ENCODE results near the gene CCSER1.
"Not testable (repeated sequence)": the region's sequence is repeated elsewhere in the genome, so short reads cannot be mapped to it uniquely, and the experiment has no call there.

CCSER1 gene

DNA sequence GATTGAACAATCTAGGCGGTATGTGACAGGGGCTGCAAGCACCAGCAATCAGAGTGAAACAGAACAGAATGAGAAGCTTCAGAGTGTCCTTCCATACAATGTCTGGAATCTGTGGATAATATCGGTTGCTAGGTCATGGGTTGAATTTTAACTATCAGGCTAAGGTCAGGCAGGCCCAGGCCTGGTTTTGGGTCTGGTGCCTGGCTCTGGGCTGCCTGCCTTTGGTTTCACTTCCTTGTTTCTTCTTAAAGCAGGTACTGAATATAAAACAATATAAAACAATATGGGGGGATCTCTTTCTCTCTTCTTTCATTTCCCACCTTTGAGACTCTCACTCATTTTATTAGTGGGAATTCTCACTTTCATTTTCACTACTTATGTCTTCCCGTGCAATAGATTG, 962.0 kb downstream of the CCSER1 start:
- in situ Hi-C loops (cut with HindIII; ENCODE audit: low sequenced_read_pairs) = no loop called here
- no peak overlapping the region for H3K4me3 ChIP-seq (ENCODE audit: low read depth, low read length)
- DNase-seq (ENCODE audit: low read depth, low spot score) = no peak
- TF ChIP-seq, protein P1, sequence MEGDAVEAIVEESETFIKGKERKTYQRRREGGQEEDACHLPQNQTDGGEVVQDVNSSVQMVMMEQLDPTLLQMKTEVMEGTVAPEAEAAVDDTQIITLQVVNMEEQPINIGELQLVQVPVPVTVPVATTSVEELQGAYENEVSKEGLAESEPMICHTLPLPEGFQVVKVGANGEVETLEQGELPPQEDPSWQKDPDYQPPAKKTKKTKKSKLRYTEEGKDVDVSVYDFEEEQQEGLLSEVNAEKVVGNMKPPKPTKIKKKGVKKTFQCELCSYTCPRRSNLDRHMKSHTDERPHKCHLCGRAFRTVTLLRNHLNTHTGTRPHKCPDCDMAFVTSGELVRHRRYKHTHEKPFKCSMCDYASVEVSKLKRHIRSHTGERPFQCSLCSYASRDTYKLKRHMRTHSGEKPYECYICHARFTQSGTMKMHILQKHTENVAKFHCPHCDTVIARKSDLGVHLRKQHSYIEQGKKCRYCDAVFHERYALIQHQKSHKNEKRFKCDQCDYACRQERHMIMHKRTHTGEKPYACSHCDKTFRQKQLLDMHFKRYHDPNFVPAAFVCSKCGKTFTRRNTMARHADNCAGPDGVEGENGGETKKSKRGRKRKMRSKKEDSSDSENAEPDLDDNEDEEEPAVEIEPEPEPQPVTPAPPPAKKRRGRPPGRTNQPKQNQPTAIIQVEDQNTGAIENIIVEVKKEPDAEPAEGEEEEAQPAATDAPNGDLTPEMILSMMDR (IDR thresholded peaks at IDR 0.05; ENCODE audit: low read depth, low read length) = no peak

DNA sequence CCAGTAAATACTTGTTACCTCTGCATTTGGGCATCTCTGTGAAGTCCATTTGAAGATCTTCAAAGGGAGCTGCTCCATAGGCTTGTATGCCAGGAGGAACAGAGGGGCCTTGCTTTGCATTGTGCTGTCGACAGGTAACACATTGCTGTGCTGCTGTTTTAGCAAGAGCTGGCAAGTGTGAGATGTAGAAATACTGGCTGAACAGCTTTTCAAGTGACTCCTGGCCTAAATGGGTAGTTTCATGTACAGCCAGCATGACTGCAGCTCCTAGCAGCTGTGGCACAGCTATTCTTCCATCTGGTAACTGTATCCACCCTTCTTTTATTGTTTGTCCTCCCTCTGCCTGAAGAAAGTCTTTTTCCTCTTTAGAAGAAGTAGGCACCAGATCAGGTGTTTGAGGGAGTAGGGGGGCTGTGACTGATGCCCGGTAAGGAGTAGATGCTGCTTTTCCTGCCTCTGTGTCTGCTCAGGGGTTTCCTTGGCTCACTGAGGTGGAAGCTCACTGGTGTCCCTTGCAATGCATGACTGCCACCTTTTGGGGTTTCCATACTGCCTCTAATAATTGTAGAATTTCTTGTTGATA, 965.3 kb downstream of the CCSER1 start:
- TF ChIP-seq, protein P1 (IDR thresholded peaks at IDR 0.05; ENCODE audit: low read depth, low read length) = no peak
- no peak overlapping the region for H3K4me3 ChIP-seq (ENCODE audit: low read depth, low read length)
- DNase-seq (ENCODE audit: low read depth, low spot score) = no peak
- in situ Hi-C loops (cut with HindIII; ENCODE audit: low sequenced_read_pairs) = no loop called here

DNA sequence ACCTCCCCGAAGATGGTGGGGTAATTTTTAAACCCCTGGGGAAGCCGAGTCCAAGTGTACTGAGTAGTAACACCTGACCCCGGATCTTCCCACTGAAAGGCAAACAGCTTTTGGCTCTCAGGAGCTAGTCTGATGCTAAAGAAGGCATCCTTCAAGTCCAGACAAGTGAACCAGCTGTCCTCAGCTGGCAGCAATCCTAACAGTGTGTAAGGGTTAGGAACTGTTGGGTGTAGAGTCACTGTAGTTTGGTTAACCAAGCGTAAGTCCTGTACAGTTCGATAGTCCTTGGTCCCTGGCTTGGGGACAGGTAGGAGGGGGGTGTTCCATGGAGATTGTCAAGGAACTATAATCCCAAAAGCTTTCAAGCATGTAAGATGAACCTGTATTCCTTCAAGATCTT, 967.0 kb downstream of the CCSER1 start:
- DNase-seq (ENCODE audit: low read depth, low spot score); H3K4me3 ChIP-seq (ENCODE audit: low read depth, low read length); in situ Hi-C loops (cut with HindIII; ENCODE audit: low sequenced_read_pairs): not testable (repeated sequence)

DNA sequence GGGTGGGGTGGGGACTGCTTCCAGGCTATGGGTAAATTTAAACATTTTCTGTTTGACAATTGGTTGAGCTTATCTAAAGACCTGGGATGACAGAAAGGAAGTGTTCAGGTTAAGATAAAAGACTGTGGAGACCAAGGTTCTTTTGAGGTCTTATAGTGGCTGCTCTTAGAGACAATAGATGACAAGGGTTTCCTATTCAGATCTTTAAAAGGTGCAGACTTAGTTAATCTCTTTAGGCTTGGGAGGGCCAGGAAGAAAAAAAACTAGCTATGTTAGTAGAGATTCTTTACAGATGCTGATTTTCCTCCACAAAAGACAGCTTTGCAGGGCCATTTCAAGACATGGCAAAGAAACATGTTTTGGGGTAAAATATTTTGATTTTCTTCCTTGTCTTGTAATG, 972.5 kb downstream of the CCSER1 start:
- TF ChIP-seq, protein P1 (IDR thresholded peaks at IDR 0.05; ENCODE audit: low read depth, low read length) = no peak
- no peak overlapping the region for H3K4me3 ChIP-seq (ENCODE audit: low read depth, low read length)
- in situ Hi-C loops (cut with HindIII; ENCODE audit: low sequenced_read_pairs) = no loop called here
- no peak for DNase-seq (ENCODE audit: low read depth, low spot score)

DNA sequence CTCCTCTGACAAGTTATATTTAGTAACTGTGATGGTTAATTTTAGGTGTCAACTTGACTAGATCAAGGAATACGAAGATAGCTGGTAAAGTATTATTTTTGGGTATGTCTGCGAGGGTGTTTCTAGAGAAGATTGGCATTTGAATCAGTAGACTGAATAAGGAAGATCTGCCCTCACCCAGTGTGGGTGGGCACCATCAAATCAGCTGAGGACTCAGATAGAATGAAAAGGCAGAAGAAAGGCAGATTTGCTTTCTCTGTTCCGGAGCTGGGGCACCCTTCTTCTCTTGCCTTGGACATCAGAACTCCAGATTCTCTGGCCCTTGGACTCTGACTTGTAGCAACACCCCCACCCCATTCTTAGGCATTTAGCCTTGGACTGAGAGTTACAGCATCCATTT, 981.6 kb downstream of the CCSER1 start:
- TF ChIP-seq, protein P1 (IDR thresholded peaks at IDR 0.05; ENCODE audit: low read depth, low read length) = no peak
- no peak for DNase-seq (ENCODE audit: low read depth, low spot score)
- in situ Hi-C loops (cut with HindIII; ENCODE audit: low sequenced_read_pairs) = no loop called here
- H3K4me3 ChIP-seq (ENCODE audit: low read depth, low read length) = no peak overlapping the region

DNA sequence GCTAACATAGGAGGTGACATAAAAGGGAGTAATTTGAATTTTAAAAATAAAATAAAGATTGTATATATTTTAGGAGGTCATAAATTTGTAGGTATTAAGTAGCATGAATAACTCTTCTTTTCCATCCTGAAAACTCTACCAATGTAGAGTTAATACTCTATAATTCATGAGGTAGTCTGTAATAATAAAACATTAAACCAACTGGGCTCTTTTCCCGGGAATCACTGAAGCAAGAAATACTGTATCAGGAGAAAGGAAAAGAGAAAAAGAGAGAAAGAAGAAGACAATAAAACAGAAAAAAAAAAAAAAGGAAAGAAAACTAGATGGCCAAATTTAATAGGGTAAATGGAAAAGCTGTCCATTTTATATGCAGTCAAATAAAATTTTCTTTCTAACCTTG, 984.4 kb downstream of the CCSER1 start:
- TF ChIP-seq, protein P1 (IDR thresholded peaks at IDR 0.05; ENCODE audit: low read depth, low read length) = no peak
- H3K4me3 ChIP-seq (ENCODE audit: low read depth, low read length) = no peak overlapping the region
- in situ Hi-C loops (cut with HindIII; ENCODE audit: low sequenced_read_pairs) = no loop called here
- no peak for DNase-seq (ENCODE audit: low read depth, low spot score)

DNA sequence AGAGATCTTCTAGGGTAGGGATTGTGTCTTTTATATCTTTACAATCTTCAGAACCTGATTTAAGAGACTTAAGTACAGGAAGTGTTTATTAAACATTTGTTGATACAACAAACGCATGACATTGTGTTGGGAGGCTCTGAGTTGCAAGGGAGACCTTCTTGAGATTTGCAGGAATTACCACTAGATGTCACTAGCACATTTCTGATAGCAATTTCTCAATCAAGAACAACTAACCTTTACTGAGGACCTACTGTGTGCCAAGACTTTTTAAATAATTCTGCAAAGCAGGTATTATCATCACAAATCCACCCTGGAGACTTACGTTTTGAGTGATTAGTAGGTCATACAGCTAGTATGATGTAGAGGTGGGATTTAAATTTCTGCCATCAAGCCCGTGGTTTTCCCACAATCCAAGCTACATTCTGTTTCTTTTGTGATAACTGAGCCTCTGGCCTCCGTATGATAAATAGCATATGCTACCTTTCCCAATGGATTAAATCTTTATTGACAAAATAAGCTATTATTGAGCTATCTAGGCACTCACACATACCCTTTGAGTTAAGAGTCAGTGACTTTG, 986.0 kb downstream of the CCSER1 start:
- DNase-seq (ENCODE audit: low read depth, low spot score) = peak; percentile 32
- H3K4me3 ChIP-seq (ENCODE audit: low read depth, low read length) = no peak overlapping the region
- in situ Hi-C loops (cut with HindIII; ENCODE audit: low sequenced_read_pairs) = no loop called here
- TF ChIP-seq, protein P1 (IDR thresholded peaks at IDR 0.05; ENCODE audit: low read depth, low read length) = peak; percentile 63

Data from astrocyte of the spinal cord (primary cell).